Measurements from ENCODE around the gene UBR4. TPM values are rescaled to one million over a fixed set of nuclear protein-coding genes. Genes with fewer than 3 reads are reported as not detected.

The UBR4 gene
- total and polyA plus RNA-seq, 10 of the 15 experiments (the other 5 are each of a cell fraction or from before 2014, with no cell fraction given), result 34.2 to 124 (median 56.2) TPM

- H4K20me1 ChIP-seq (ENCODE audit: control insufficient read depth, insufficient read depth), result no peaks in the 10 kb centered on the region
- no TSS peak for BruUV-seq (replicated peaks)
- H3K4me3 ChIP-seq, result no peak overlapping the region
- CTCF ChIA-PET, result no interaction called here
- POLR2A ChIA-PET, result no interaction called here
- H3K27me3 ChIP-seq (replicated peaks in 1 of 2; ENCODE audit: control insufficient read depth in 2 of 2, insufficient read depth in 2 of 2, low read length in 1 of 2), result peaks cover 0 to 2% of the 10 kb centered on the region in 2 experiments; a peak in 2 of 4 replicates
- no peaks in the 10 kb centered on the region for H3K9me3 ChIP-seq (replicated peaks; ENCODE audit: control insufficient read depth, insufficient read depth, low read length)
- no peak for FAIRE-seq
- in situ Hi-C loops (cut with MboI) (no loop called here), intact Hi-C loops (cut with micrococcal nuclease; ENCODE audit: unreplicated experiment) (no loop called here)
- DNase-seq (ENCODE audit: low read depth, low spot score), result no peak
- no peak overlapping the region for H2AFZ ChIP-seq (ENCODE audit: control insufficient read depth, low read depth, low read length)
- H3K79me2 ChIP-seq (ENCODE audit: control insufficient read depth, insufficient read depth, low read length), result no peaks in the 10 kb centered on the region
- ATAC-seq, result no peak
- H3K9ac ChIP-seq (ENCODE audit: control insufficient read depth, insufficient read depth, low read length), result no peak overlapping the region
- SMC1A ChIA-PET (ENCODE audit: uncharacterized antibody, unreplicated experiment), result no interaction called here
- no peak overlapping the region for H3K27ac ChIP-seq (ENCODE audit: control insufficient read depth, insufficient read depth)
- H3K4me1 ChIP-seq (ENCODE audit: control insufficient read depth, insufficient read depth, low read length), result no peaks in the 10 kb centered on the region
- no peaks in the 10 kb centered on the region for H3K36me3 ChIP-seq (ENCODE audit: control insufficient read depth in 2 of 2, insufficient read depth in 2 of 2, low read length in 1 of 2)
- H3K4me2 ChIP-seq (ENCODE audit: control insufficient read depth, insufficient read depth), result no peak overlapping the region
- TF ChIP-seq HDGF (IDR thresholded peaks at IDR 0.05), result no peak
- no peak for TF ChIP-seq ZNF622 (IDR thresholded peaks at IDR 0.05)
- no peak for TF ChIP-seq CREB1 (IDR thresholded peaks at IDR 0.05; ENCODE audit: low read depth)
- RAD21 ChIA-PET (ENCODE audit: unreplicated experiment), result no interaction called here
- 36% methylated on average over 5 of the region's 5 CpGs for WGBS (ENCODE audit: insufficient coverage, insufficient replicate concordance, low lambda C conversion rate, missing lambda C conversion rate)
Measured at GRCh38 chr1:19038096-19038495, 172.0 kb downstream of the UBR4 start.

GRCh38 chr1:19037659-19038058 is 172.4 kb downstream of the UBR4 start:
- Histone ChIP-seq H4K20me1 (ENCODE audit: control insufficient read depth, insufficient read depth) (no peaks in the 10 kb centered on the region), H3K4me3 (no peak overlapping the region), H3K79me2 (ENCODE audit: control insufficient read depth, insufficient read depth, low read length) (no peaks in the 10 kb centered on the region), H3K4me2 (ENCODE audit: control insufficient read depth, insufficient read depth) (no peak overlapping the region), H3K9ac (ENCODE audit: control insufficient read depth, insufficient read depth, low read length) (no peak overlapping the region), H3K27ac (ENCODE audit: control insufficient read depth, insufficient read depth) (no peak overlapping the region), H3K36me3 (ENCODE audit: control insufficient read depth in 2 of 2, insufficient read depth in 2 of 2, low read length in 1 of 2) (no peaks in the 10 kb centered on the region), H3K9me3 (replicated peaks; ENCODE audit: control insufficient read depth, insufficient read depth, low read length) (no peaks in the 10 kb centered on the region), H3K4me1 (ENCODE audit: control insufficient read depth, insufficient read depth, low read length) (no peaks in the 10 kb centered on the region), H3K27me3 (replicated peaks in 1 of 2; ENCODE audit: control insufficient read depth in 2 of 2, insufficient read depth in 2 of 2, low read length in 1 of 2) (peaks cover 0 to 5% of the 10 kb centered on the region in 2 experiments; a peak in 2 of 4 replicates), H2AFZ (ENCODE audit: control insufficient read depth, low read depth, low read length) (no peak overlapping the region)
- ChIA-PET RAD21 (ENCODE audit: unreplicated experiment) (no interaction called here), CTCF (no interaction called here), SMC1A (ENCODE audit: uncharacterized antibody, unreplicated experiment) (no interaction called here), POLR2A (no interaction called here)
- no TSS peak for BruUV-seq (replicated peaks)
- DNase-seq (ENCODE audit: low read depth, low spot score) (no peak), FAIRE-seq (no peak), ATAC-seq (no peak)
- 20% methylated on average over 4 of the region's 4 CpGs for WGBS (ENCODE audit: insufficient coverage, insufficient replicate concordance, low lambda C conversion rate, missing lambda C conversion rate)
- in situ Hi-C loops (cut with MboI) (no loop called here), intact Hi-C loops (cut with micrococcal nuclease; ENCODE audit: unreplicated experiment) (no loop called here)
- TF ChIP-seq, protein P1, sequence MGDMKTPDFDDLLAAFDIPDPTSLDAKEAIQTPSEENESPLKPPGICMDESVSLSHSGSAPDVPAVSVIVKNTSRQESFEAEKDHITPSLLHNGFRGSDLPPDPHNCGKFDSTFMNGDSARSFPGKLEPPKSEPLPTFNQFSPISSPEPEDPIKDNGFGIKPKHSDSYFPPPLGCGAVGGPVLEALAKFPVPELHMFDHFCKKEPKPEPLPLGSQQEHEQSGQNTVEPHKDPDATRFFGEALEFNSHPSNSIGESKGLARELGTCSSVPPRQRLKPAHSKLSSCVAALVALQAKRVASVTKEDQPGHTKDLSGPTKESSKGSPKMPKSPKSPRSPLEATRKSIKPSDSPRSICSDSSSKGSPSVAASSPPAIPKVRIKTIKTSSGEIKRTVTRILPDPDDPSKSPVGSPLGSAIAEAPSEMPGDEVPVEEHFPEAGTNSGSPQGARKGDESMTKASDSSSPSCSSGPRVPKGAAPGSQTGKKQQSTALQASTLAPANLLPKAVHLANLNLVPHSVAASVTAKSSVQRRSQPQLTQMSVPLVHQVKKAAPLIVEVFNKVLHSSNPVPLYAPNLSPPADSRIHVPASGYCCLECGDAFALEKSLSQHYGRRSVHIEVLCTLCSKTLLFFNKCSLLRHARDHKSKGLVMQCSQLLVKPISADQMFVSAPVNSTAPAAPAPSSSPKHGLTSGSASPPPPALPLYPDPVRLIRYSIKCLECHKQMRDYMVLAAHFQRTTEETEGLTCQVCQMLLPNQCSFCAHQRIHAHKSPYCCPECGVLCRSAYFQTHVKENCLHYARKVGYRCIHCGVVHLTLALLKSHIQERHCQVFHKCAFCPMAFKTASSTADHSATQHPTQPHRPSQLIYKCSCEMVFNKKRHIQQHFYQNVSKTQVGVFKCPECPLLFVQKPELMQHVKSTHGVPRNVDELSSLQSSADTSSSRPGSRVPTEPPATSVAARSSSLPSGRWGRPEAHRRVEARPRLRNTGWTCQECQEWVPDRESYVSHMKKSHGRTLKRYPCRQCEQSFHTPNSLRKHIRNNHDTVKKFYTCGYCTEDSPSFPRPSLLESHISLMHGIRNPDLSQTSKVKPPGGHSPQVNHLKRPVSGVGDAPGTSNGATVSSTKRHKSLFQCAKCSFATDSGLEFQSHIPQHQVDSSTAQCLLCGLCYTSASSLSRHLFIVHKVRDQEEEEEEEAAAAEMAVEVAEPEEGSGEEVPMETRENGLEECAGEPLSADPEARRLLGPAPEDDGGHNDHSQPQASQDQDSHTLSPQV (IDR thresholded peaks at IDR 0.05), result no peak
- no peak for TF ChIP-seq EP300 (IDR thresholded peaks at IDR 0.05; ENCODE audit: borderline replicate concordance in 1 of 2, control insufficient read depth in 1 of 2, low read depth in 2 of 2, low read length in 2 of 2)
- no peak for TF ChIP-seq HDGF (IDR thresholded peaks at IDR 0.05)

Measured in GM12878 (cell line).